A673 (cell line): Measurements from ENCODE around the gene TREX2.

Experiments used
- EZH2 ChIP-seq: fragments of 200-600 bp; sonication (generic); IDR thresholded peaks from 2 replicates; pipeline ENCODE4 v1.6.1; 2017; ENCODE audit warnings: borderline replicate concordance, low read depth, mild to moderate bottlenecking, mixed read lengths, antibody characterized with exemption, low read length; ENCODE audit not compliant: poor library complexity, severe bottlenecking
- TF ChIP-seq, protein P1 (sequence below): fragments of 300-800, 200-600 bp; sonication (generic); conservative IDR thresholded peaks from 2 replicates; pipeline ENCODE4 v1.5.1; 2017; ENCODE audit warnings: low read depth, mild to moderate bottlenecking, antibody characterized with exemption, low read length, moderate library complexity, mixed read lengths

DNA sequence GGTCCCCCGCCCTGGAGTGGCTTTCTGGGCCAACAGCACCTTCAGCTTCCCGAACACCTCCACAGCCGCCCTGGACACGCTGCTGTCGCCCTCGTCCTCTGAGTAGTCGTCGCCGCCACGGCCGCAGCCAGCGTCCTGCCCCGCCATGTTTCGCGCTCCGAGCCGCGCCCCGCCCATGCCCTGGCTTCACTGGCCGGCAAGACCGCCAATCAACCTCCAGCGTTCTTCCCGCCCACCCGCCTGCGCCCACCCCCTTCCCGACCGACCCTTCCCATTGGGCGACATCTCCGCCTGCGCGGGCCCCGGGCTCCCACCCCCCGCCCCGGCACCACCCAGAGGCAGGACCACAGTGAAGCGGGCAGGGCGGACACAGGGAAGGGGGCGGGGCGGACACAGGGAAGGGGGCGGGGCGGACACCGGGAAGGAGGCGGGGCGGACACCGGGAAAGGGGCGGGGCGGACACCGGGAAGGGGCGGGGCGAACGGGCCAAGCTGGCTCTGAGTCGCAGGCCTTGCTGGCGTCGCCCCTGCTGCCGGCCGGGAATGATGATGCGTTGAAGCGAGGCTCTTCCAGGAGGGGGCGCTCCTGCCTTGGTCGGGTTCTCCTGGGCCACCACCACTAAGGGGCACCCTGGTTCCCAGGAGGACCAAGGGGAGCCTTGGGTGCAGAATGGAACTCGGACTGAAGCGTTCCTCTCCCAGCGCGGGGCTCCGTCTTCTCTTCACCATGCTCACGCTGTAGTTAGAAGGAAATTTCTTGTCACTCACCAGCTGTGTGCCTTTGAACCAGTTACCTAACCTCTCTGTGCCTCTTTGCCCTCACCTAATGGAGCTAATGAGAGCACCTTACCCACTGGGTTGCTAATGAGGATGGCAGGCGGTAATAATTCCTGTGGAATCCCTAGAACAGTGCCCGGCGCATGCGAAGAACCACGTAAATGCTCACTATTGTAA, 24.8 kb upstream of the TREX2 start, which contains the start of gene HAUS7:
- TF ChIP-seq, protein P1, sequence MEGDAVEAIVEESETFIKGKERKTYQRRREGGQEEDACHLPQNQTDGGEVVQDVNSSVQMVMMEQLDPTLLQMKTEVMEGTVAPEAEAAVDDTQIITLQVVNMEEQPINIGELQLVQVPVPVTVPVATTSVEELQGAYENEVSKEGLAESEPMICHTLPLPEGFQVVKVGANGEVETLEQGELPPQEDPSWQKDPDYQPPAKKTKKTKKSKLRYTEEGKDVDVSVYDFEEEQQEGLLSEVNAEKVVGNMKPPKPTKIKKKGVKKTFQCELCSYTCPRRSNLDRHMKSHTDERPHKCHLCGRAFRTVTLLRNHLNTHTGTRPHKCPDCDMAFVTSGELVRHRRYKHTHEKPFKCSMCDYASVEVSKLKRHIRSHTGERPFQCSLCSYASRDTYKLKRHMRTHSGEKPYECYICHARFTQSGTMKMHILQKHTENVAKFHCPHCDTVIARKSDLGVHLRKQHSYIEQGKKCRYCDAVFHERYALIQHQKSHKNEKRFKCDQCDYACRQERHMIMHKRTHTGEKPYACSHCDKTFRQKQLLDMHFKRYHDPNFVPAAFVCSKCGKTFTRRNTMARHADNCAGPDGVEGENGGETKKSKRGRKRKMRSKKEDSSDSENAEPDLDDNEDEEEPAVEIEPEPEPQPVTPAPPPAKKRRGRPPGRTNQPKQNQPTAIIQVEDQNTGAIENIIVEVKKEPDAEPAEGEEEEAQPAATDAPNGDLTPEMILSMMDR = peak; percentile 81
- no peak for TF ChIP-seq EZH2
